ENCODE results near the gene LDLRAD3.

DNA sequence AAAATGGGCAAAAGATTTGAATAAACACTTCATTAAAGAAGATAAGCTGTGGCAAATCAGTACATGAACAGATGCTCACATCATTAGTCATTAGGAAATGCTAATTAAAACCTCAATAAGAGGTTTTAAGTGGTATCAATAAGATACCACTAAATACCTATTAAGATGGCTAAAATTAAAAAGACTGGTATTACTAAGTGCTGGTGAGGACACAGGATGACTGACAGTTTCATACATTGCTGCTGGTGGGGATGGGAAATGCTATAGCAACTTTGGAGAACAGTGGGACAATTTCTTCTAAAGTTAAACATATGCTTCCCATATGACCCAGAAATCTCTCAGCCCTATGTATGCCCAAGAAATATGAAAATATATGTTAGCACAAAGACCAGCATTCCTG is 276.1 kb downstream of the LDLRAD3 start:
- no peak for TF ChIP-seq POLR2A (IDR thresholded peaks at IDR 0.05)
- TF ChIP-seq, protein P1, sequence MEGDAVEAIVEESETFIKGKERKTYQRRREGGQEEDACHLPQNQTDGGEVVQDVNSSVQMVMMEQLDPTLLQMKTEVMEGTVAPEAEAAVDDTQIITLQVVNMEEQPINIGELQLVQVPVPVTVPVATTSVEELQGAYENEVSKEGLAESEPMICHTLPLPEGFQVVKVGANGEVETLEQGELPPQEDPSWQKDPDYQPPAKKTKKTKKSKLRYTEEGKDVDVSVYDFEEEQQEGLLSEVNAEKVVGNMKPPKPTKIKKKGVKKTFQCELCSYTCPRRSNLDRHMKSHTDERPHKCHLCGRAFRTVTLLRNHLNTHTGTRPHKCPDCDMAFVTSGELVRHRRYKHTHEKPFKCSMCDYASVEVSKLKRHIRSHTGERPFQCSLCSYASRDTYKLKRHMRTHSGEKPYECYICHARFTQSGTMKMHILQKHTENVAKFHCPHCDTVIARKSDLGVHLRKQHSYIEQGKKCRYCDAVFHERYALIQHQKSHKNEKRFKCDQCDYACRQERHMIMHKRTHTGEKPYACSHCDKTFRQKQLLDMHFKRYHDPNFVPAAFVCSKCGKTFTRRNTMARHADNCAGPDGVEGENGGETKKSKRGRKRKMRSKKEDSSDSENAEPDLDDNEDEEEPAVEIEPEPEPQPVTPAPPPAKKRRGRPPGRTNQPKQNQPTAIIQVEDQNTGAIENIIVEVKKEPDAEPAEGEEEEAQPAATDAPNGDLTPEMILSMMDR (IDR thresholded peaks at IDR 0.05): no peak

All from uterus (tissue), 2 donors.